GM19043 (cell line): ENCODE data around the gene CIDEB.

Experiments
- ATAC-seq: cut with Tn5 transposase; IDR thresholded peaks from one replicate; pipeline ENCODE4 v1.9.1; 2021; ENCODE audit warnings: low read depth; ENCODE audit not compliant: unreplicated experiment

CIDEB gene

DNA sequence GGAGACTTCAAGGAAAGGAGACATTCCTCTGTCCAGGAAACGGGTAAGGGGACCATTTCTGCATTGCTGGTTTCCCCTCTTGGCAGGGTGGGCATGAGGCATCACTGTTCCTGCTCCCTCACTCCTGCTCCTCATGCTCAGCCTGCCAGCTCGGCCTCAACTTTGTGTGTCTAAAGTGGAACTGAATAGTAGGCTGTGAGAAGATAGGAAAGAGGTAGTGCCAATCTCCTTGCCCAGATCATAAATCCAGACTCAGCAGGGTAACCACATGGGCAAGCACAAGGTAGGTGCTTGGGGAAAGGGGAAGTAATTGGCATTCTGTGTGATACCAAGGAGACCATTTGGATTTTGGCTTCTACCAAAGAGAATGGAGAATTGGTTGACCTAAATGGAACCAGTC is 6.1 kb upstream of the CIDEB start:
- no peak for ATAC-seq

DNA sequence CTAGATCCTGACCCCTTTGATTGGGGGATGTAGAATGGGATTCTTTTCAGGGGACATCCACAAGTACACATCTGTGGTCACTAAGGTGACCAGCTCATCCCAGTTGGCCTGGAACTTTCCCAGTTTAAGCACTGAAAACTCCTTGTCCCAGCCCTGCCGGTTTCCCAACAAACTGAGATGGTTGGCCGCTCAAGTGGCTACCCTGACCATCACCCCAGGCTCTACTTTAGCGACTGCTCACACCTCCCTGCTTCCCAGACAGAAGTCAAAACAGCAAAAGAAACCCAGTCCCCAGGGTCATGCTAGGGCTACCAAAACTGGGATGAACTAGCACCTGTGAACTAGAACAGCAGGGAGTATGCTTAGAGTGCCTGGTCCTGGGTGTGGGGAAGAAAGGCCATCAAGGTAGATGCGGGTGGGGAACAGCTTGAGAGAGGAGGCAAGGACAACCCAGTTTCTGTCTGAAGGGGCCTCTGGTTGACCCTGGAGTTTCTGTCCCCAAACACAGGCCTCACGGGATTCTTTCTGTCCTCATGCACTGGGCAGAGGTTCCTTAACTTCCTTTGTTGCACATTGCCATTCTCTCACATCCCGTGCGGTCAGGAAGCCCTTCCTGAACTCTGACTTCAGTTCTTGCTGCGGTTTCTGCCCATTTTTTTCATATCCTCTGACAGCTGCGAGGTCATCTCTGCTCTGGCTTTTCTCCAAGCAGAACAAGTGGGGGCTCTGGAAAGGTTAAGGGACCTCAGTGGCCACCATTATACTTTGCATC is 5.1 kb upstream of the CIDEB start:
- no peak for ATAC-seq

DNA sequence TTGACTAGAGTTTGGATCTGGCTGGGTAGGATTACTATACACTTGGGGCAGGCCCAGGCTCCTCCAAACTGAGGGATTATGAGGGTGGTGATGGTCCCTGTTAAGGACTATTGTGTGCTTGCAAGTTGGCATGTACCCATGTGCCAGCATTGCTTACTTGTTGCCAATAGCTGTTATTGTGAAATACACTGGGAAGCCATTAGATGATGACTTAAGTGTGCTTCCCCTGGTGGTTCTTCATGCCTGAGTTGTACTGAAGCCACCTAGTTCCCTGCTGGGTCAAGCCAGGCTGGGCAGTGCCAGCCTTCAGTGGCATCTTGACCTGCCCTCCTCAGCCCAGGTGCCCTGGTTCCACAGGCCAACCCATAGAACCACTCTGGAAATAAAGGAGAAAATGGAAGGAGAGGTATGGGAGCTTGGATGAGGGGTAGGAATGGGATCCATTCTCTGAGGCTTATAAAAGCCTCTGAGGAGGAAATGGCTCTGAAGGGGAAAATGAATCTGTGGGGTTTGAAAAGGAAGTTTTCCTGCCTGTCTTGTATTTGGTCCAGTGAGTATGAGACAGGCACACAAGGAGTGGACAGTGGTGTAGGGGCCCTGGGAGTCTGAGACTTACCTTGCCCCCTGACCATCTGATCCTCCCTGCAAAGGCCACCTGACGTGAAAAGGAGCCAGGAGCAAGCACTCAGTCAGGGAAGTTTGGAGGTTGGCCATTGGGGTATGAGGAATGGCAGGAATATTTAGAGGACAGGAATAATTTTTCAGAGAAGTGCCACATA is 4.2 kb upstream of the CIDEB start:
- ATAC-seq = no peak

DNA sequence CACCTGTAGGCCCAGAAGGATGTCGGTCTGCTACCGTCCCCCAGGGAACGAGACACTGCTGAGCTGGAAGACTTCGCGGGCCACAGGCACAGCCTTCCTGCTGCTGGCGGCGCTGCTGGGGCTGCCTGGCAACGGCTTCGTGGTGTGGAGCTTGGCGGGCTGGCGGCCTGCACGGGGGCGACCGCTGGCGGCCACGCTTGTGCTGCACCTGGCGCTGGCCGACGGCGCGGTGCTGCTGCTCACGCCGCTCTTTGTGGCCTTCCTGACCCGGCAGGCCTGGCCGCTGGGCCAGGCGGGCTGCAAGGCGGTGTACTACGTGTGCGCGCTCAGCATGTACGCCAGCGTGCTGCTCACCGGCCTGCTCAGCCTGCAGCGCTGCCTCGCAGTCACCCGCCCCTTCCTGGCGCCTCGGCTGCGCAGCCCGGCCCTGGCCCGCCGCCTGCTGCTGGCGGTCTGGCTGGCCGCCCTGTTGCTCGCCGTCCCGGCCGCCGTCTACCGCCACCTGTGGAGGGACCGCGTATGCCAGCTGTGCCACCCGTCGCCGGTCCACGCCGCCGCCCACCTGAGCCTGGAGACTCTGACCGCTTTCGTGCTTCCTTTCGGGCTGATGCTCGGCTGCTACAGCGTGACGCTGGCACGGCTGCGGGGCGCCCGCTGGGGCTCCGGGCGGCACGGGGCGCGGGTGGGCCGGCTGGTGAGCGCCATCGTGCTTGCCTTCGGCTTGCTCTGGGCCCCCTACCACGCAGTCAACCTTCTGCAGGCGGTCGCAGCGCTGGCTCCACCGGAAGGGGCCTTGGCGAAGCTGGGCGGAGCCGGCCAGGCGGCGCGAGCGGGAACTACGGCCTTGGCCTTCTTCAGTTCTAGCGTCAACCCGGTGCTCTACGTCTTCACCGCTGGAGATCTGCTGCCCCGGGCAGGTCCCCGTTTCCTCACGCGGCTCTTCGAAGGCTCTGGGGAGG is 3.1 kb upstream of the CIDEB start, which contains the start of gene LTB4R:
TSS of gene LTB4R (plus strand) at position 857 of the 959 bp plus-strand sequence. CDS start 4,150 bp downstream, outside the sequence.
- peak; percentile 64 for ATAC-seq

DNA sequence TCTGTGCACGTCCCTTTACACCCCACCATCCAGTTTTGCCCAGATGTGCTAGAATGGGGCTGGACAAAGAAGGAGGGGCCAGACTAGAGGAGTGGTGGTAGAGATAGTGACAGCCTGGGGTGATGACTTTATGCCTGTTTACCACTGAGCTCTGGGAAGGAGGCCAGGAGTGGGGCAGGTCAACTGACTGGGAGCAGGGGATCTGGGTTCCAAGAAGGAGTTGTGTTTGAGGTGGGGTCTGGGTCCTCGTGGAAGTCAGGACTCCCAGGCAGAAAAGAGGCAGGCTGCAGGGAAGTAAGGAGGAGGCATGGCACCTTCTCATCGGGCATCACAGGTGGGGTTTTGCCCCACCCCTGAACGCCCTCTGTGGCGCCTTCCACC is 2.5 kb upstream of the CIDEB start:
- no peak for ATAC-seq

DNA sequence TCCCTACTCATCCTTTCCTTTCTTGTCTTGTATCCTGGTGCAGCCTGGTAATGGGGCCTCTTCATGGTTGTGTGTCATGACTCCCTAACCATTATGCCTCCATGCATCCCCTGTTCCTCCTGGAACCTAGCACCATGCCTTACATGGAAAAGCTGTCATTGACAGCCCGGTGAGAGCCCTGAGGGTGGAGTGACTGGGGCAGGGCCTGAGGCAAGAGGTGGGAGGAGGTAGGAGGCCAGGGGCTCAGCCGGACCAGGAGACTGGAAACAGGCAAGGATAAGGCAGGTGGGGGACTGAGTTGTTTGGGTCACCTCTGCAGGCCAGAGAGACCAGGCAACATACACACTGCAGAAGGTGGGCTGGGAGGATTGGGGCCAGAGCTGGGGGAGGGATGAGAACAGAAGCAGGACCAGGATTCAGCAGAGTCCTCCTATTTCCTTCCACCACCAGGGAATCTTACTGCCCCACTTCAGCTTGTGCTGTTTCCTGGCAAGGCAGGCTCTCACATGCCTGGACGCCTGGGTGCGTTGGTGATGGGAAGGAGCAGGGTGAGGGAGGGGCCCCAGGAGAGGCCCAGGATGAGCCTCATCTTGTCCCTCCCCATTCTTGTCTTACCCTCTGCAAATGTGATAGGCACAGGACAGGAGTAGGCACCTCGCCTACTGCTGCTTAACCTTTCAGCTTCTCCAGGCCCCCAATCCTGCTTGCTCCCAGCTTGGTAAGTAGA is 1.9 kb upstream of the CIDEB start, which contains the start of gene LTB4R2:
TSS of gene LTB4R2 (plus strand) at position 603 of the 727 bp plus-strand sequence. CDS start 525 bp downstream, outside the sequence.
- no peak for ATAC-seq

DNA sequence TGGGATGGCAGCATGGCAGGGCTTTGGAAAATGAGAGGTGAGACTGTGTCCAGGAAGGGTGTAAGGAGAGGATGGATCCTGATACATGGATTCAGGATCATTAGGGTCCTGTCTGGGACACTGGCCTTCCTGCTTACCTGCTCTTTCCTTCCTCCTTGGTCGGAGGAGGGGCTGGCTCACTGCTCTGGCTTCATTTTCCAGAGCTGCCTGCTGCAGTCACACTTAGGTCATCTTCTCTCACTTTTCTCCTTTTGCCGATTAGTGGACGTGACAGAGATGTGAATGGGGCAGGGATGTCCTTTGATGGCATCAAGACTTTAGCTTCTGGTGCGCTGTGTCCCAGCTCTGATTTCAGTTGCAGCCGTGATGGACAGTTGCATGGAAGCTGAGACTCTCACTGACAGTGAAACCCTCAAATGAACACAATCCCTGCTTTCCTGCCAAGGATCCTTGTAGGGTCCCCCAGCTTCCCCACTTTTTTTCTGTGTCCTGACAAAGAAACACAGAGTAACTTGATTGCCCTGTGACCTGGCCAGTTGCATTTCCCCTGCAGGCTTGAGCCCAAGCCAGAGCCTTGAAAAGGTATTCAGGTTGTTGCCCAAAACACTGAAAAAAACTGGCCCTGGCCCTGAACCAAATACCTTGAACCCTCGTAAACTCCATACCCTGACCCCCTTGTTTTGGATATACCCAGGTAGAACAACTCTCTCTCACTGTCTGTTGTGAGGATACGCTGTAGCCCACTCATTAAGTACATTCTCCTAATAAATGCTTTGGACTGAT is 756 bp upstream of the CIDEB start:
- no peak for ATAC-seq

DNA sequence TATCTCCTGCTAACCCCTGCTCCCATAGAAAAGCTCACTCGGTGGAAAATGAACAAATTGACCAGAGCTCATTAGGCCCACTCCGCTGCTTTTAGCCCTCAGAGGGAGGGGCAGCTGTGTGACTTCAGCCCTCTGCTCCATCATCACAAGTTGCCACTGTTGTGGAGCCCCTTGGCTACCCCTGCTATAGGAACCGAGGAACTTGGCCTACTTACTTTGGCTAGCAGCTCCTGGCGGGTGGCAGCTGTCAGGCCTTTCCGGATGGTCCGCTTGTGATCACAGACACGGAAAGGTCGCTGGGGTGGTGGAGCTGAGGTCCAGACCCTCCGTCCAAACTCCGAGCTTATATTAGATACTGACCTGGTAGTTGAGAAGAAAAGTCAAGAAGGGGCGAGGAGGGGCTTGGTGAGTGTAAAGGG is 612 bp downstream of the CIDEB start:
- no peak for ATAC-seq

DNA sequence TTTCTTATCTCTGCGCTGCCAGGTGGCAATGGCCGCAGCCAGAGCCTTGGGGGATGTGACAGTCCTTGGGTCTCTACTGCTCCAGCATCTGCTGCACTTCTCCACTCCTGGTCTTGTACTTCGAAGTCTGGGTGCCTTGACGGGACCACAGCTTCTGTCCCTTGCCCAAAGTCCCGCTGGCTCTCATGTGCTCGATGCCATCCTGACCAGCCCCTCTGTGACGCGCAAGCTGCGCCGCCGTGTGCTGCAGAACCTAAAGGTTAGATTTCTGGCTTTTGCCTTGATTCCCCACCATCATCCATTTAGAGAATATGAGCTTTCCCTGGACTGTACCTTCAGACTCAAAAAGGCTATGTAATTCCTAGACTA is 3.8 kb downstream of the CIDEB start:
- no peak for ATAC-seq

DNA sequence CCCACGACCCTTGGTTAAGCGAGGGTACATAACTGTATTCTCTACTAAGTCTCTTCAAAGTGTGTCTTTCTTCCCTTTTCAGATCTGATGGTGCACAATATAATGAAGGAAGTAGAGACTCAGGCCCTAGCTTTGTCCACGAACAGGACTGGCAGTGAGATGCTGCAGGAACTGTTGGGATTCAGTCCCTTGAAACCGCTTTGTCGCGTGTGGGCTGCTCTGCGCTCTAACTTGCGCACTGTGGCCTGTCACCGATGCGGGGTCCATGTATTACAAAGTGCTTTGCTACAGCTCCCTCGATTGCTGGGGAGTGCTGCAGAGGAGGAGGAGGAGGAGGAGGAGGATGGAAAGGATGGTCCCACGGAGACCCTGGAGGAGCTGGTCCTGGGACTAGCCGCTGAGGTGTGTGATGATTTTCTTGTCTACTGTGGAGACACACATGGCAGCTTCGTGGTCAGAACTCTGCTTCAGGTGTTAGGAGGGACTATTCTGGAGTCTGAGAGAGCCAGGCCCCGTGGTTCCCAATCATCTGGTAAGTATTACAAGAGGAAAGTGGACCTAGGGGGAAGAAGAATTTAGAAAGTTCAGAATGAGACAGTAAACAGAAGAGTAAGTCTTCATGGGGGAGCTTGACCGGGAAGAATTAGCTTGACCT is 7.3 kb downstream of the CIDEB start:
- no peak for ATAC-seq

DNA sequence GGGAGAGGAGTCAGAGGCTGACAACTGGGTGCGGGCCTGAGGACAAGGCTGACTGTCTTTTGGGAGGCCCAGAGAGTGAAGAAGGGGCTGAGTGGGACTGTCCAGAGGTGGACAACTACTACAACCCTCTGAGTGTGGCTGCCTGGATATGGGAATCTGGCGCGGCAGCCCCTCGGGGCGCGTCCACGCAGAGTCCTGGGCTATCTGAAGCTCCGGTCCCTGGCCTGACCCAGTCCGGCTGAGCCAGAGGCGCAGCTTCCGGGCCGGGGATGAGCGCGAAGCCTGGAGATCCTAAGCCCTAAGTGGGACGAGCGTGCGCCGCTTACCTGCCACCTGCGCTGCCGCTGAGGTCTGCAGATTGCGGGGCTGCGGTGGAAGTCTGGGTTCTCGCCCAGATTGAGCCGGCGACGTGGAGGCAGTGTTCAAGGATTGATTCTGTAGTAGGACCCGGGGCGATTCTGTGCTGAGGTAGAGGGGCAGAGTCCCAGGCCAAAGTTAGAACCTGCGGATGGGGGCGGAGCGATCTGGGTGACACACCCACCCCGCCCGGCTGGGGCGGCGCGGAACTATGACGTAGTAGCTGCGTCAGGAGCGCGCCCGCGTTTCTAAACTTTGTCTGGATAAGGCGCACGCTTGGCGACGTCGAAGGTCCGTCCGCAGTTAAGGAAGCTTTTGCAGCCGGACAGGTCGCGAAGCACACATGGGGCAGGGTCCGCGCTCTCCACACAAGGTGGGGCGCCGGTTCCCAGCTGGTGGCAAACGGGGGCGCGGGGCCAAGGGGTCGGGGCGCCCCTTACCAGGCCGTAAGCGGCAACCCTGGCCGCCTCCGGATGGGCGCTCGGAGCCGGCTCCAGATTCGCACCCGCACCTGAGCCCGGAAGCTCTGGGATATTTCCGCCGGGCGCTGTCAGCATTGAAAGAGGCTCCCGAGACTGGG is 8.3 kb downstream of the CIDEB start, which contains the start of the genes DHRS1 and NOP9:
TSS of gene DHRS1 (minus strand) at position 526 of the 937 bp plus-strand sequence. CDS start 674 bp downstream, outside the sequence.
TSS of gene NOP9 (plus strand) at position 596 of the 937 bp plus-strand sequence. CDS start at position 701, 105 bp downstream.
- ATAC-seq = peak; percentile 54

DNA sequence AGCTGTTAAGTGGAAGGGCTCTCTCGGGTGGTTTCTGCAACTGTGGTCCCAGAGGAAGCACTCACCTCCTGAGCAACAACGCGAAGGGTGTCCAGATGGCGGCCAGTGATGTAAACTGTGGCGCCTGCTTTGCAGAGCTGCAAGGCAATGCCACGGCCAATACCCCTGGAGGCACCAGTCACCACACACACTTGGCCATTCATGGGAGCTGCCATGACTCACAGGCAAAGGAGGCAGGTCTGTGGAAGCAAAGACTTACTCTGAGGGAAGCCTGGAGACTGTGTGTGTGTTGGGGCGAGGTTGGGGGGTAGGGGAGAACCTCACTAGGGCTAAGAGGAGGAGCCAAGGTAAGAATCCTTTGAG is 8.9 kb downstream of the CIDEB start:
- ATAC-seq = no peak

DNA sequence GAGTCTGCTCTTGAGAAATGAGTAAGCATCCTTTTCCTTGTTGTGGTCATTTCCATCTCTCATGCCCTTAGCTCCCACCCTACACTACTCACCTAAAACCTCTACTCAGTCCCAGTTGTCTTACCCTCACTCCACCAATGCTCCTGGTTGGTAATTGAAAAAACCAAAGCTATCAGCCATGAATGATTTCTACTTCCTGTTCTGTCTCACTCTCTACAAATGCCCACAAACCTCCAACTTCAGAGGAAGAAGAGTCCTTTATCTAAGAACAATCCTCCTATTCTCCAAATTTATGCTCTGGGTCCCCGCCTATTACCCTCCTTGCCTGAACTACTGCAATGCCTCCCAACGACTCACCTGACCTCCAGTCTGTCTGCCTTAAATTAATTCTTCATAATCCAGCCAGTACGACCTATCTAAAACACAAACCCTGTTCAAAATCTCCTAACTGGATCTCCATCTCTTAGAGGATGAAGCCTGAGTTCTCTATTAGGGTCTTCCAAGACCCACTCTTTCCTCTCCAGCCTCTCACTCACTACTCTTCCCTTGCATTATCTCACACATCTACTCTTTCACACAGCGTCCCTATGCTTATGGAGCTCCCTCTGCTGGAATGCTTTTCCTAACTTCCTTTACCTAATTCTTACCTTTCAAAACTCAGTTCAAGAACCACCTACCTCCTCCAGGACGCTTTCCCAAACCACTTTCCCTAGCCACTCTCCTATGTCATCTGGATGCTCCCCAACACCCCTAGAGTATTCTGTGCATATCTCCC is 10.4 kb downstream of the CIDEB start:
- ATAC-seq = peak; percentile 21

DNA sequence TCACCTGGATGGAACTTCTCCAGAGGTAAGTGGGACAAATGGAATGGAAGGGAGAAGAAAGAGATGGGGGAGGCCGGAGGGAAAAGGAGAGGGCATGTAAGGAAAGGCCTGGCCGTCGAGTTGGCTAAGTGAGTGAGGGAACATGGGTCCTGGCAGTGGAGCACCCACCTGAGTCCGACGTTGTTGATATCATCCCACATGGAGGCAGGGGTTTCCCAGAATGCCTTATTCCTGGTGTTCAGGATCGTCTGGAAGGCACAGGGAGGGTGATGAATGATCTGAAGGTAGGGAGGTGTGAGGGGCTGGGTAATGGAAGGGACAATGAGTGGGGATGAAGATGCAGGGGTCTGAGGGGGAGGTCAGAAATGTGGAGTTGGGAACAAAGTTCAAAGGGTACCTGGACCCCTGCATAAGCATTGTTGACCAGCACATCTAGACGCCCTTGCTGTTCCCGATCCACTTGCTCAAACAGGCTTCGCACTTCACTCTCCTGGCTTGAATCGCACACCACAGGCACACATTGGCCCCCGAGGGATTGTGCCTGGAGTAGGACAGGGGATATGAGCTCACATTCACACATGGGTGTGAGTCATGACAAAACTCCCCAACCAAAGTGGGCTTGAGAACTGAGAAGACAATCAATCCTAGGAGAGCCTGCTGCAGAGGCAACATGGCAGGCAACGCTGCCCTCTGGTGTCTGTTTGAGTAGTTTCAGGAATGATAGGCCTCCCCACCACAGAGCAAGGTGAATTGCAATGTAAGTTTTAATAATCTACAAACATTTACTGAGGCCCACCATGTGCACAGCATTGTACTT is 11.2 kb downstream of the CIDEB start:
- peak; percentile 47 for ATAC-seq

DNA sequence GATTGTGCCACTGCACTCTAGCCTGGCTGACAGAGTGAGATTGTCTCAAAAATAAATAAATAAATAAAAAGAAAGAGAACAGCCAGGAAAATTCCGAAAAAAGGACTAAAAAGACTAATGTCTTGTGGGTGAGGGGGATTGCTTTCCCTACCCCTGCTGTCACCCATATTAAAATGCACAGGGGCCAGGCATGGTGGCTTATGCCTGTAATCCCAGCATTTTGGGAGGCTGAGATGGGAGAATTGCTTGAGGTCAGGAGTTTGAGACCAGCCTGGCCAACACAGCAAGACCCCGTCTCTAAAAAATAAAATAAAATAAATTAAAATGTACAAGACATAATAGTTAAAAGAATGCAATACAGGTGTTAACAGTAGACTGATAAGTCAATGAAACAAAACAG is 14.3 kb downstream of the CIDEB start:
- no peak for ATAC-seq
